Central memory CD8-positive, alpha-beta T cell (primary cell): ENCODE results near the gene PLD5.
"Not testable (repeated sequence)": the region's sequence is repeated elsewhere in the genome, so short reads cannot be mapped to it uniquely, and the experiment has no call there.

Experiments used
- ATAC-seq: fragments of 150-1000 bp; cut with Tn5 transposase; replicated peaks from 2 replicates; pipeline ENCODE4 v1.10.0; 2022; ENCODE audit warnings: mild to moderate bottlenecking, moderate FRiP score, moderate number of reproducible peaks; ENCODE audit not compliant: poor library complexity, severe bottlenecking; ENCODE audit errors: extremely low read depth
- DNase-seq, 2 donors: peaks; one replicate each; pipeline ENCODE4 v3.0.0; 2021; ENCODE audit warnings: low spot score in 2 of 2
- H3K27ac Mint-ChIP-seq: one replicate; pipeline ENCODE4 v1.8.0; 2022; ENCODE audit warnings: low read depth, mild to moderate bottlenecking, moderate library complexity, mixed read lengths
- H3K27me3 Mint-ChIP-seq: one replicate; pipeline ENCODE4 v1.8.0; 2022; ENCODE audit warnings: mixed read lengths
- H3K36me3 Mint-ChIP-seq: one replicate; pipeline ENCODE4 v1.8.0; 2022; ENCODE audit warnings: mild to moderate bottlenecking, moderate library complexity, mixed read lengths; ENCODE audit not compliant: insufficient read depth
- H3K4me1 Mint-ChIP-seq: one replicate; pipeline ENCODE4 v1.8.0; 2022; ENCODE audit warnings: mixed read lengths
- H3K4me3 Mint-ChIP-seq: one replicate; pipeline ENCODE4 v1.8.0; 2022; ENCODE audit warnings: mild to moderate bottlenecking, moderate library complexity, mixed read lengths
- H3K9me3 Mint-ChIP-seq: one replicate; pipeline ENCODE4 v1.8.0; 2022; ENCODE audit warnings: mixed read lengths

The PLD5 gene

GRCh38 chr1:242288067-242288466 is 236.4 kb downstream of the PLD5 start:
- H3K36me3 Mint-ChIP-seq, H3K27me3 Mint-ChIP-seq, H3K4me1 Mint-ChIP-seq, H3K9me3 Mint-ChIP-seq, DNase-seq, H3K4me3 Mint-ChIP-seq, H3K27ac Mint-ChIP-seq, ATAC-seq: not testable (repeated sequence)

- not testable (repeated sequence) for H3K36me3 Mint-ChIP-seq, H3K27ac Mint-ChIP-seq, H3K27me3 Mint-ChIP-seq, H3K4me3 Mint-ChIP-seq, ATAC-seq, DNase-seq, H3K9me3 Mint-ChIP-seq, H3K4me1 Mint-ChIP-seq
These were observed 241.6 kb downstream of the PLD5 start for GRCh38 chr1:242282758-242283485.

GRCh38 chr1:242278406-242278805 is 246.1 kb downstream of the PLD5 start:
- not testable (repeated sequence) for H3K4me1 Mint-ChIP-seq, H3K27ac Mint-ChIP-seq

GRCh38 chr1:242276769-242277168 is 247.7 kb downstream of the PLD5 start:
- H3K27me3 Mint-ChIP-seq: not testable (repeated sequence)

More at GRCh38 chr1:242278406-242278805, 246.1 kb downstream of the PLD5 start:
- not testable (repeated sequence) for H3K9me3 Mint-ChIP-seq, H3K36me3 Mint-ChIP-seq, H3K4me3 Mint-ChIP-seq, H3K27me3 Mint-ChIP-seq, DNase-seq, ATAC-seq

GRCh38 chr1:242267004-242267403 is 257.5 kb downstream of the PLD5 start:
- not testable (repeated sequence) for DNase-seq, H3K9me3 Mint-ChIP-seq, H3K4me1 Mint-ChIP-seq, H3K27ac Mint-ChIP-seq, H3K27me3 Mint-ChIP-seq, H3K4me3 Mint-ChIP-seq, H3K36me3 Mint-ChIP-seq, ATAC-seq

More at GRCh38 chr1:242276769-242277168, 247.7 kb downstream of the PLD5 start:
- H3K36me3 Mint-ChIP-seq, H3K4me3 Mint-ChIP-seq, H3K9me3 Mint-ChIP-seq, H3K4me1 Mint-ChIP-seq, DNase-seq, ATAC-seq, H3K27ac Mint-ChIP-seq: not testable (repeated sequence)

- not testable (repeated sequence) for DNase-seq, H3K27ac Mint-ChIP-seq, H3K36me3 Mint-ChIP-seq, H3K4me1 Mint-ChIP-seq, ATAC-seq, H3K27me3 Mint-ChIP-seq, H3K4me3 Mint-ChIP-seq, H3K9me3 Mint-ChIP-seq
These were observed 260.1 kb downstream of the PLD5 start for GRCh38 chr1:242264419-242264818.

- ATAC-seq (no peak), DNase-seq (no peak)
- Mint-ChIP-seq H3K27me3 (no peaks in the 10 kb centered on the region), H3K4me3 (no peak overlapping the region), H3K9me3 (no peaks in the 10 kb centered on the region), H3K36me3 (peaks cover 2% of the 10 kb centered on the region), H3K4me1 (no peaks in the 10 kb centered on the region), H3K27ac (no peak overlapping the region)
These were observed 279.2 kb downstream of the PLD5 start for GRCh38 chr1:242245255-242245654.

GRCh38 chr1:242243472-242243871 is 281.0 kb downstream of the PLD5 start:
- no peak overlapping the region for H3K27ac Mint-ChIP-seq
- no peaks in the 10 kb centered on the region for H3K4me1 Mint-ChIP-seq
- no peak for ATAC-seq
- no peak overlapping the region for H3K4me3 Mint-ChIP-seq
- H3K27me3 Mint-ChIP-seq: no peaks in the 10 kb centered on the region
- peaks cover 2% of the 10 kb centered on the region for H3K36me3 Mint-ChIP-seq
- no peaks in the 10 kb centered on the region for H3K9me3 Mint-ChIP-seq
- no peak for DNase-seq

- Mint-ChIP-seq H3K9me3 (no peaks in the 10 kb centered on the region), H3K4me1 (no peaks in the 10 kb centered on the region), H3K27ac (no peak overlapping the region), H3K27me3 (no peaks in the 10 kb centered on the region), H3K4me3 (no peak overlapping the region), H3K36me3 (peaks cover 2% of the 10 kb centered on the region)
- DNase-seq (no peak), ATAC-seq (no peak)
These were observed 281.5 kb downstream of the PLD5 start for GRCh38 chr1:242242983-242243382.

GRCh38 chr1:242241936-242242335 is 282.6 kb downstream of the PLD5 start:
- DNase-seq (no peak), ATAC-seq (no peak)
- no peak overlapping the region for H3K27ac Mint-ChIP-seq
- H3K4me1 Mint-ChIP-seq: no peaks in the 10 kb centered on the region
- peaks cover 2% of the 10 kb centered on the region for H3K36me3 Mint-ChIP-seq
- no peak overlapping the region for H3K4me3 Mint-ChIP-seq
- no peaks in the 10 kb centered on the region for H3K9me3 Mint-ChIP-seq
- H3K27me3 Mint-ChIP-seq: no peaks in the 10 kb centered on the region

GRCh38 chr1:242240691-242241090 is 283.8 kb downstream of the PLD5 start:
- ATAC-seq: no peak
- no peaks in the 10 kb centered on the region for H3K36me3 Mint-ChIP-seq
- no peaks in the 10 kb centered on the region for H3K27me3 Mint-ChIP-seq
- no peak overlapping the region for H3K4me3 Mint-ChIP-seq
- no peak overlapping the region for H3K27ac Mint-ChIP-seq
- H3K4me1 Mint-ChIP-seq: no peaks in the 10 kb centered on the region
- no peak for DNase-seq
- H3K9me3 Mint-ChIP-seq: no peaks in the 10 kb centered on the region

- Mint-ChIP-seq H3K36me3 (no peaks in the 10 kb centered on the region), H3K9me3 (no peaks in the 10 kb centered on the region), H3K4me1 (no peaks in the 10 kb centered on the region), H3K4me3 (no peak overlapping the region), H3K27me3 (no peaks in the 10 kb centered on the region), H3K27ac (no peak overlapping the region)
- ATAC-seq (no peak), DNase-seq (no peak)
These were observed 284.4 kb downstream of the PLD5 start for GRCh38 chr1:242240077-242240476.

- no peak for DNase-seq
- no peak overlapping the region for H3K4me3 Mint-ChIP-seq
- no peaks in the 10 kb centered on the region for H3K27me3 Mint-ChIP-seq
- no peak overlapping the region for H3K27ac Mint-ChIP-seq
- no peaks in the 10 kb centered on the region for H3K4me1 Mint-ChIP-seq
- H3K36me3 Mint-ChIP-seq: no peaks in the 10 kb centered on the region
- no peak for ATAC-seq
- no peaks in the 10 kb centered on the region for H3K9me3 Mint-ChIP-seq
These were observed 285.1 kb downstream of the PLD5 start for GRCh38 chr1:242239398-242239797.
